HFF-Myc (cell line): ENCODE data around the gene NUPR1.
"Not testable (repeated sequence)": the region's sequence is repeated elsewhere in the genome, so short reads cannot be mapped to it uniquely, and the experiment has no call there.

ENCODE experiments used
- DNase-seq: peaks from one replicate; pipeline ENCODE4 v3.0.0-alpha.2; 2011; ENCODE audit warnings: low read depth; ENCODE audit errors: extremely low read depth
- H3K4me3 ChIP-seq: replicated peaks from 2 replicates; pipeline ENCODE4 v1.5.1; 2011; ENCODE audit warnings: low read depth, mild to moderate bottlenecking, control low read depth, low read length
- CTCF ChIP-seq: IDR thresholded peaks from 2 replicates; pipeline ENCODE4 v1.5.1; 2012; ENCODE audit warnings: mild to moderate bottlenecking, low read depth, low read length, control low read depth; ENCODE audit errors: missing control alignments

NUPR1 gene

DNA sequence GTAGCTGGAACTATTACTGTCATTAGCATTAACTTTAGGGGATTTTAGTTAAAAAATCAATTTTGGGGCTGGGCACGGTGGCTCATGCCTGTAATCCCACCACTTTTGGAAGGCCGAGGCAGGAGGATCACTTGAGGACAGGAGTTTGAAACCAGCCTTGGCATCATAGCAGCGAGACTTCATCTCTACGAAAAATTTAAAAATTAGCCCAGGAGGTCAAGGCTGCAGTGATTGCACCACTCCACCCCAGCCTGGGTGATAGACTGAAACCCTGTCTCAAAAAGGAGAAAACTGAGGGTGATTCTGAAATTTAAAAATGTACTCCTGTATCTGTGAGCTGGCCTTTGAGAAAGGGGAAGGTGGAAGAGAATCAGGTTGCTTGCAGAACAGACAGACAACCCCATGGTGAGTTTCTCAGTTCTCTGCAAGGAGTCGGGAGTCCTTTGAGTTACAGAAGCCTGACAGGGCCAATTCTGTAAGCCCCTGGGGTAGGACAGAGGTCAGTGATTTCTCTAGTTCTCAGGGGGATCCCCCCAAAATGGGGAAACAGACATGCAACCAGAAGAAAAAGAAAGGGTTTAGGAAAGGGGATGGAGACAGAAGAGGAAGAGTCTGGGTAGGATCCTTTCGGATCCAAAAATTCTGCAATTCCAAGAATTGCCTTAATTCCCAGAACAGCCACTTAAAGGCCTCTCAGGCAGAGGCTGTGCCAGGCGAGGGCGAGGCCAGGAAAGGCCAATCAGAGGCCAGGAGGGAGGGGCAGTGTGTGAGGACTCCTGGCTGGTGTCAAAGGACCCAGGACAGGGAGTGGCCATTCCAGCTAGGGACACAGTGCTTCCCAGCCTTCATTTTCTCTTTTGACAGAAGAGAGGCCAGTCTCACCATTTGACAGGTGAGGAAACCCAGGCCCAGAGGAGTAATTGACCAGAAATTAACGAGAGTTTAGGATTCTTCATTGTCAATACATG, 6.7 kb downstream of the NUPR1 start:
- no peak for DNase-seq
- TF ChIP-seq CTCF = no peak
- no peak overlapping the region for H3K4me3 ChIP-seq

- no peak overlapping the region for H3K4me3 ChIP-seq
- DNase-seq = no peak
- no peak for TF ChIP-seq CTCF
Measured at GRCh38 chr16:28529124-28529523, 9.7 kb downstream of the NUPR1 start.

DNA sequence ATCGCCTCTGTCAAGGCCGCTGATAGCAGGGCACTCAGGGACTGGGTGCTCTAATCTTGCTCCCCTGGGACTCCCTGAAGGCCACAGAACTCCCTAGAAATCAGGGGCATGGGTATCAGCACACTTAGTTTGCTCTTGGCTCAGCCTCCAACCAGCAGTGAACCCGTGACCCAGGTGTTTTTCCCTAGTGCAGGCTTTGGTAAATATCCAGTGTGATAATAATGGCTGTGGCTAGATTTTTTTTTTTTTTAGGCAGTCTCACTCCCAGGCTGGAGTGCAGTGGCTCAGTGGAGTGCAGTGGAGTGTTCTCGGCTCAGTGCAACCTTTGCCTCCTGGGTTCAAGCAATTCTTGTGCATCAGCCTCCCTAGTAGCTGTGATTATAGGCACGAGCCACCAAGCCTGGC, 10.3 kb downstream of the NUPR1 start:
- no peak overlapping the region for H3K4me3 ChIP-seq
- no peak for TF ChIP-seq CTCF
- no peak for DNase-seq

- no peak for DNase-seq
- H3K4me3 ChIP-seq = no peak overlapping the region
- no peak for TF ChIP-seq CTCF
Measured at GRCh38 chr16:28527985-28528384, 10.8 kb downstream of the NUPR1 start.

GRCh38 chr16:28527100-28527785, 11.5 kb downstream of the NUPR1 start:
- not testable (repeated sequence) for H3K4me3 ChIP-seq, DNase-seq

DNA sequence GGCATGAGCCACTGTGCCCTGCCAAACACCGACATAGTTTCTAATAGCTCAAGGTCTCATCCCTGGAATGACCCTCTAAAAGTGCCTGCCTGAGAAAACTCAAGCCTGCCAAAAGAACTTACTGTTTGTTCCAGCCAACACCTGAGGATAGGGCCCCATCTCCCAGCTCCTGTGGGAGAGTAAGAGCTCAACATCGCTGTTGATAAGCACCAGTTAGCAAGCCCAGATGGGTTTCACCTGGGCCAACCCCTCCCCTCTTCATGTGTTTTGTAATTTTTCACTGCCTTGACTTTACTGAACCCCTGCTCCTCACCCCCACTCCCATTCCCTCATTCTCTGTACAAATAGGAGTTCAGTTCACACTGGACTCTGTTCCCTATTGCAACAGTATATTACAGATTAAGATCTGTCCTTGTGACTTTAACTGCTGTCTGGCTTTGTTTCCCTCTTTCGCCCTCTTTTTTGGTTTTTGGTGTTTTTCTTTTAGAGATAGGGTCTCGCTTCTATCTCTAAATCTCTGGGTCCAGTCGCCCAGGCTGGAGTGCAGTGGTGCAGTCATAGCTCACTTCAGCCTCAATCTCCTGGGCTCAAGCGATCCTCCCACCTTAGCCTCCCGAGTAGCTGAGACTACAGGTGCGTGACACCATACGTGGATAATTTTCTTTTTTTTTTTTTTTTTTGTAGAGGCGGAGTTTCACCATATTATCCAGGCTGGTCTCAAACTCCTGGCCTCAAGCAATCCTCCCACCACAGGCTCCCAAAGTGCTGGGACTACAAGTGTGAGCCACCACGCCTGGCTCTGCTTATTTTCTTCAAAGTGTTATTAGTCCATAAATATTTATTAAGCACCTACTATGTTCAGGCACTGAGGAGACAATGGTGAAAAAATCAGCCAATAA, 12.3 kb downstream of the NUPR1 start:
- no peak overlapping the region for H3K4me3 ChIP-seq
- no peak for DNase-seq
- no peak for TF ChIP-seq CTCF
